Suppressor macrophage treated with lipopolysaccharide for 1 hour (primary cell): Measurements from ENCODE around the gene TRAM2.

ENCODE experiments used
- DNase-seq, 3 donors: peaks; one replicate each; pipeline ENCODE4 v3.0.0-alpha.2; 2020 to 2022

TRAM2 gene

GRCh38 chr6:52544602-52545405 lies 32.1 kb downstream of the TRAM2 start:
- DNase-seq = no peak

- no peak for DNase-seq
Observed at GRCh38 chr6:52543729-52544601, 32.9 kb downstream of the TRAM2 start.

GRCh38 chr6:52543262-52543661 lies 33.6 kb downstream of the TRAM2 start:
- DNase-seq = no peak

GRCh38 chr6:52541135-52541534 lies 35.7 kb downstream of the TRAM2 start:
- no peak for DNase-seq

- no peak for DNase-seq
Observed at GRCh38 chr6:52540286-52540902, 36.5 kb downstream of the TRAM2 start.

GRCh38 chr6:52539607-52540006 lies 37.3 kb downstream of the TRAM2 start:
- no peak for DNase-seq

- no peak for DNase-seq
Observed at GRCh38 chr6:52538901-52539354, 37.9 kb downstream of the TRAM2 start.

- no peak for DNase-seq
Observed at GRCh38 chr6:52538252-52538900, 38.5 kb downstream of the TRAM2 start.

- no peak for DNase-seq
Observed at GRCh38 chr6:52537001-52537753, 39.7 kb downstream of the TRAM2 start.

- DNase-seq = no peak
Observed at GRCh38 chr6:52536424-52536916, 40.4 kb downstream of the TRAM2 start.

- DNase-seq = no peak
Observed at GRCh38 chr6:52535711-52536423, 41.0 kb downstream of the TRAM2 start.

- no peak for DNase-seq
Observed at GRCh38 chr6:52534966-52535390, 41.9 kb downstream of the TRAM2 start.

GRCh38 chr6:52534363-52534762 lies 42.5 kb downstream of the TRAM2 start:
- DNase-seq = no peak

GRCh38 chr6:52533491-52533890 lies 43.4 kb downstream of the TRAM2 start:
- DNase-seq = no peak

GRCh38 chr6:52532457-52532856 lies 44.4 kb downstream of the TRAM2 start:
- no peak for DNase-seq

GRCh38 chr6:52531834-52532233 lies 45.0 kb downstream of the TRAM2 start:
- DNase-seq = no peak

- no peak for DNase-seq
Observed at GRCh38 chr6:52531396-52531795, 45.5 kb downstream of the TRAM2 start.

GRCh38 chr6:52530351-52530750 lies 46.5 kb downstream of the TRAM2 start:
- no peak for DNase-seq

- DNase-seq = no peak
Observed at GRCh38 chr6:52529311-52529710, 47.5 kb downstream of the TRAM2 start.

- DNase-seq = no peak
Observed at GRCh38 chr6:52527436-52527835, 49.4 kb downstream of the TRAM2 start.

- no peak for DNase-seq
Observed at GRCh38 chr6:52526634-52527033, 50.2 kb downstream of the TRAM2 start.
